Right ventricle myocardium inferior (tissue), 1 donor: ENCODE results near the gene HEMGN. TPM values are rescaled to one million over a fixed set of nuclear protein-coding genes. Genes with fewer than 3 reads are reported as not detected.
"Not testable (repeated sequence)": the region's sequence is repeated elsewhere in the genome, so short reads cannot be mapped to it uniquely, and the experiment has no call there.

Experiments used
- ATAC-seq: fragments of 200-7000 bp; cut with Tn5 transposase; one replicate; pipeline ENCODE4 v1.9.1; 2020; ENCODE audit warnings: mild to moderate bottlenecking, moderate library complexity
- DNase-seq: peaks from one replicate; pipeline ENCODE4 v3.0.0; 2021; ENCODE audit errors: missing footprints
- intact Hi-C: fragments of 100-400 bp; cut with DNase I; formaldehyde crosslinking; loops from one replicate; pipeline ENCODE4 v1.11.0; 2022
- long read RNA-seq: library from polyadenylated mRNA; unstranded; transcript quantifications from one replicate; pipeline ENCODE4 v2.0.0, GENCODE V29; 2021
- total RNA-seq: library from RNA; stranded (reverse); fragmentation: NEBNext Ultra II Directional; extraction: Animal tissue kit (Norgen Biotek cat#: 25700); gene quantifications from one replicate; pipeline ENCODE4 v1.2.1, GENCODE V29; 2021
- donor health status: DM: no; HTN: yes; CAD: no; lungs with severe emphysema.

Gene HEMGN
- 0.11 TPM for total RNA-seq
- long read RNA-seq, result 0 reads

GRCh38 chr9:97938081-97938644, at the start of gene HEMGN:
Gene HEMGN (minus strand): TSS chr9:97938172. CDS start chr9:97938136, 36 bp downstream.
- no peak for ATAC-seq
- intact Hi-C loops, result no loop called here
- DNase-seq, result no peak

GRCh38 chr9:97987487-97987886, 49.5 kb upstream of the HEMGN start:
- DNase-seq, result no peak
- ATAC-seq, result no peak
- intact Hi-C loops, result loop anchor here (10.0 kb wide), 1 partner anchor 353 kb away; the partner anchor contains the start of genes NCBP1 and TSTD2

GRCh38 chr9:97985058-97985861, 47.3 kb upstream of the HEMGN start:
- intact Hi-C loops, result loop anchor here (2.0 to 10.0 kb wide), 2 partner anchors 52 to 350 kb away; partner anchors contain the start of genes NCBP1 and TSTD2
- DNase-seq (no peak), ATAC-seq (no peak)

GRCh38 chr9:97984188-97985057, 46.5 kb upstream of the HEMGN start:
- intact Hi-C loops, result loop anchor here (1.0 to 10.0 kb wide), 5 partner anchors 33 to 350 kb away; partner anchors contain the start of genes NCBP1, TBC1D2 and TSTD2
- ATAC-seq, result peak; percentile 20
- DNase-seq, result peak; percentile 93

GRCh38 chr9:97983589-97984187, 45.7 kb upstream of the HEMGN start:
- intact Hi-C loops, result loop anchor here (1.0 to 10.0 kb wide), 6 partner anchors 34 to 349 kb away; partner anchors contain the start of genes NCBP1, TBC1D2 and TSTD2
- DNase-seq (peak; percentile 76), ATAC-seq (peak; percentile 27)

- peak; percentile 96 for DNase-seq
- ATAC-seq, result peak; percentile 94
- intact Hi-C loops, result loop anchor here (1.0 to 10.0 kb wide), 4 partner anchors 34 to 348 kb away; partner anchors contain the start of genes NCBP1, TBC1D2 and TSTD2
Measured at GRCh38 chr9:97982683-97983588, 45.0 kb upstream of the HEMGN start, which contains the start of gene ANP32B. Gene ANP32B (plus strand): TSS chr9:97983341. CDS start chr9:97983556, 215 bp downstream.

GRCh38 chr9:97981846-97982682, 44.1 kb upstream of the HEMGN start:
- intact Hi-C loops, result loop anchor here (5.0 to 10.0 kb wide), 3 partner anchors 35 to 347 kb away; partner anchors contain the start of genes NCBP1, TBC1D2 and TSTD2
- ATAC-seq (no peak), DNase-seq (no peak)

GRCh38 chr9:97980918-97981845, 43.2 kb upstream of the HEMGN start:
- intact Hi-C loops, result loop anchor here (5.0 to 10.0 kb wide), 3 partner anchors 36 to 346 kb away; partner anchors contain the start of genes NCBP1, TBC1D2 and TSTD2
- DNase-seq (peak; percentile 78), ATAC-seq (peak; percentile 53)

GRCh38 chr9:97980479-97980803, 42.5 kb upstream of the HEMGN start:
- DNase-seq (peak; percentile 68), ATAC-seq (no peak)
- intact Hi-C loops, result loop anchor here (5.0 to 10.0 kb wide), 3 partner anchors 37 to 346 kb away; partner anchors contain the start of genes NCBP1, TBC1D2 and TSTD2

- ATAC-seq, result no peak
- no peak for DNase-seq
- intact Hi-C loops, result loop anchor here (5.0 to 10.0 kb wide), 3 partner anchors 37 to 345 kb away; partner anchors contain the start of genes NCBP1, TBC1D2 and TSTD2
Measured at GRCh38 chr9:97979788-97980478, 42.0 kb upstream of the HEMGN start.

- ATAC-seq (no peak), DNase-seq (no peak)
- intact Hi-C loops, result no loop called here
Measured at GRCh38 chr9:97978371-97979130, 40.6 kb upstream of the HEMGN start.

GRCh38 chr9:97976633-97977032, 38.7 kb upstream of the HEMGN start:
- ATAC-seq, intact Hi-C loops, DNase-seq: not testable (repeated sequence)

GRCh38 chr9:97975376-97975775, 37.4 kb upstream of the HEMGN start:
- intact Hi-C loops, result no loop called here
- ATAC-seq, result no peak
- DNase-seq, result no peak

GRCh38 chr9:97972753-97973152, 34.8 kb upstream of the HEMGN start:
- intact Hi-C loops, result no loop called here
- DNase-seq, result no peak
- ATAC-seq, result no peak
